ENCODE data around the gene CDR2. TPM values are rescaled to one million over a fixed set of nuclear protein-coding genes. Genes with fewer than 3 reads are reported as not detected.

The CDR2 gene
- total RNA-seq, 1 donor from 2014 or later: 6.8 TPM

DNA sequence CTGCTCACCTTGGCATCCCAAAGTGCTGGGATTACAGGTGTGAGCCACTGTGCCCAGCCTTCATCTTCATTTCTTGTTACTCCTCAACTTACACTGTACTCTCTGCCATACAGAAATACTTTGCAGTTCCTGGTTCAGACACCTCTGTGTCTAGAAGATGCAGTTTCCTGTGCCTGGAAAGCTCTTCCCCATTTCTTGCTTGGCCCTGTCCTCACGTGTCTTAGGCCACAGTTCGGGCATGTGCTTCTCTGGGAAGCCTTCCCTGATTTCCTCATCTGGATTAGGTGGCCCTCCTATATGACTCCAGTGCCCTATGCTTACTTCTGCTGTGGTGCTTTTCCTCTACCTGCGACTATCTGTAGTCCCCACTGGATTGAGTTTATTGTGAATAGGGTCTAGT is 26.5 kb upstream of the CDR2 start:
- no peak for DNase-seq
- intact Hi-C loops (cut with micrococcal nuclease): no loop called here
- H3K9me3 ChIP-seq (replicated peaks): no peaks in the 10 kb centered on the region
- H3K27me3 ChIP-seq (ENCODE audit: low read depth): no peaks in the 10 kb centered on the region
- TF ChIP-seq, protein P1, sequence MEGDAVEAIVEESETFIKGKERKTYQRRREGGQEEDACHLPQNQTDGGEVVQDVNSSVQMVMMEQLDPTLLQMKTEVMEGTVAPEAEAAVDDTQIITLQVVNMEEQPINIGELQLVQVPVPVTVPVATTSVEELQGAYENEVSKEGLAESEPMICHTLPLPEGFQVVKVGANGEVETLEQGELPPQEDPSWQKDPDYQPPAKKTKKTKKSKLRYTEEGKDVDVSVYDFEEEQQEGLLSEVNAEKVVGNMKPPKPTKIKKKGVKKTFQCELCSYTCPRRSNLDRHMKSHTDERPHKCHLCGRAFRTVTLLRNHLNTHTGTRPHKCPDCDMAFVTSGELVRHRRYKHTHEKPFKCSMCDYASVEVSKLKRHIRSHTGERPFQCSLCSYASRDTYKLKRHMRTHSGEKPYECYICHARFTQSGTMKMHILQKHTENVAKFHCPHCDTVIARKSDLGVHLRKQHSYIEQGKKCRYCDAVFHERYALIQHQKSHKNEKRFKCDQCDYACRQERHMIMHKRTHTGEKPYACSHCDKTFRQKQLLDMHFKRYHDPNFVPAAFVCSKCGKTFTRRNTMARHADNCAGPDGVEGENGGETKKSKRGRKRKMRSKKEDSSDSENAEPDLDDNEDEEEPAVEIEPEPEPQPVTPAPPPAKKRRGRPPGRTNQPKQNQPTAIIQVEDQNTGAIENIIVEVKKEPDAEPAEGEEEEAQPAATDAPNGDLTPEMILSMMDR (IDR thresholded peaks at IDR 0.05; ENCODE audit: borderline replicate concordance): no peak
- no peak overlapping the region for H3K27ac ChIP-seq (replicated peaks)
- peaks cover 8% of the 10 kb centered on the region for H3K4me1 ChIP-seq
- peaks cover 3% of the 10 kb centered on the region for H3K36me3 ChIP-seq
- no peak overlapping the region for H3K4me3 ChIP-seq

DNA sequence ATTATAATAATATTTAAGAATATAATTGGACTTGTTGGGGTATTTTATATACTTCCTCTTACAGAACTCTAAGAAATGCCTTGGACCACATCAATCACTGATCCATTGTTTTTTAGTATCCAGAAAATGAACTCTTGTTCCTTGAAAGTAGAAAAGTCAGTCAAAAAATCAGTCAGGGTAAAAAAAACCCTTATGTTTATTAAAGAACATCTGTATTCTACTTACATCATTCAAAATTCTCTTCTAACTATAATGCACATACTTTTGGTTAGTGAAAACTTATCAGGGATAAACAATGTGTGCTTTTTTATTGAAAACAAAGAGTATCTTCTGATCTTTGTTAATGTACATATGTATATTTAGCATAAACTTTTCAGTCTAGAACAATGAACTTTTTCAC is 23.5 kb upstream of the CDR2 start:
- intact Hi-C loops (cut with micrococcal nuclease): no loop called here
- no peaks in the 10 kb centered on the region for H3K36me3 ChIP-seq
- H3K4me1 ChIP-seq: peaks cover 6% of the 10 kb centered on the region
- H3K27ac ChIP-seq (replicated peaks): no peak overlapping the region
- H3K9me3 ChIP-seq (replicated peaks): no peaks in the 10 kb centered on the region
- no peak overlapping the region for H3K4me3 ChIP-seq
- TF ChIP-seq, protein P1 (IDR thresholded peaks at IDR 0.05; ENCODE audit: borderline replicate concordance): no peak
- no peak for DNase-seq
- no peaks in the 10 kb centered on the region for H3K27me3 ChIP-seq (ENCODE audit: low read depth)

DNA sequence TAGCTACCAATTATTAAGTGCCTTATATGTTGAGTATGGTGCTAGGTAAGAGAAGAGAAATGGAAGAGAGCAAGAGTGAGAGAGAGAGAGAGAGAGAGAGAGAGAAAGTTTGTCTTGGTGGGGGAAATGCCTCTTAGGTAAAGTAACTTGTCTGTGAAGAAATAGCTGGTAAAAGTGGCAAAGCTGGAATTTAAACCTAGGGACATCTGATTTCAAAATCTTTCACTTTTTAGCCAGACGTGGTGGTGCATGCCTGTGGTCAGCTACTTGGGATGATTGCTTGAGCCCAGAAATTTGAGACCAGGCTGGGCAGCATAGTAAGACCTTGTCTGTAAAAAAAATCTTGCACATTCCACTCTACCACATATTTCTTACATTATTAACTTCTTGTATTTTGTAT is 23.0 kb upstream of the CDR2 start:
- H3K36me3 ChIP-seq: no peaks in the 10 kb centered on the region

DNA sequence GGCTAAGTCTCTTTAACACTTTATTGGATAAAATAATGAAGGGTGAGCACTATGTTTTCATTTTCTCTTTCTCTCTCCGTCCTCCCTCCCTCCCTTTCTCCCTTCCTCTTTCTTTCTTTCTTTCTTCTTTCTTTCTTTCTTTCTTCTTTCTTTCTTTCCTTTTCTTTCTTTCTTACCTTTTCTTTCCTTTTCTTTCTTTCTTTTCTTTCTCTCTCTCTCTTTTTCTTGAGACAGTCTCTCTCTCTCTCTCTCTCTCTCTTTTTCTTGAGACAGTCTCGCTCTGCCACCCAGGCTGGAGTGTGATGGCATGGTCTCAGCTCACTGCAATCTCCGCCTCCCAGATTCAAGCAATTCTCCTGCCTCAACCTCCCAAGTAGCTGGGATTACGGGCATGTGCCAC is 21.5 kb upstream of the CDR2 start:
- Histone ChIP-seq H3K4me3 (no peak overlapping the region), H3K27me3 (ENCODE audit: low read depth) (no peaks in the 10 kb centered on the region), H3K36me3 (no peaks in the 10 kb centered on the region), H3K4me1 (no peaks in the 10 kb centered on the region), H3K9me3 (replicated peaks) (no peaks in the 10 kb centered on the region), H3K27ac (replicated peaks) (no peak overlapping the region)
- intact Hi-C loops (cut with micrococcal nuclease): no loop called here
- no peak for DNase-seq
- TF ChIP-seq, protein P1 (IDR thresholded peaks at IDR 0.05; ENCODE audit: borderline replicate concordance): no peak

More for the DNA sequence above, 23.0 kb upstream of the CDR2 start:
- no peak overlapping the region for H3K4me3 ChIP-seq
- intact Hi-C loops (cut with micrococcal nuclease): no loop called here
- DNase-seq: no peak
- no peak overlapping the region for H3K27ac ChIP-seq (replicated peaks)
- H3K9me3 ChIP-seq (replicated peaks): no peaks in the 10 kb centered on the region
- TF ChIP-seq, protein P1 (IDR thresholded peaks at IDR 0.05; ENCODE audit: borderline replicate concordance): no peak
- peaks cover 1% of the 10 kb centered on the region for H3K4me1 ChIP-seq
- H3K27me3 ChIP-seq (ENCODE audit: low read depth): no peaks in the 10 kb centered on the region

DNA sequence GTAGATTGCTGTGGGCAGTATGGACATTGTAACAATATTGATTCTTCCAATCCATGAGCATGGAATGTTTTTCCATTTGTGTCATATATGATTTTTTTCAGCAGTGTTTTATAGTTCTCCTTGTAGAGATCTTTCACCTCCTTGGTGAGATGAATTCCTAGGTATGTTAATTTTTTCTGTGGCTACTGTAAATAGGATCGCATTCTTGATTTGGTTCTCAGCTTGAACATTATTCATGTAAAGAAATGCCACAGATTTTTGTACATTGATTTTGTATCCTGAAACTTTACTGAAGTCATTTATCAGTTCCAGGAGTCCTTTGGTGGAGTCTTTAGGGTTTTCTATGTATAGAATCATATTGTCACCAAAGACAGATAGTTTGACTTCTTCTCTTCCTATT is 19.7 kb upstream of the CDR2 start:
- Histone ChIP-seq H3K9me3 (replicated peaks) (no peaks in the 10 kb centered on the region), H3K4me3 (no peak overlapping the region), H3K4me1 (no peaks in the 10 kb centered on the region), H3K27ac (replicated peaks) (no peak overlapping the region), H3K36me3 (no peaks in the 10 kb centered on the region), H3K27me3 (ENCODE audit: low read depth) (no peaks in the 10 kb centered on the region)
- TF ChIP-seq, protein P1 (IDR thresholded peaks at IDR 0.05; ENCODE audit: borderline replicate concordance): no peak
- DNase-seq: no peak
- intact Hi-C loops (cut with micrococcal nuclease): no loop called here
